ENCODE data around the gene ADSS1.

DNA sequence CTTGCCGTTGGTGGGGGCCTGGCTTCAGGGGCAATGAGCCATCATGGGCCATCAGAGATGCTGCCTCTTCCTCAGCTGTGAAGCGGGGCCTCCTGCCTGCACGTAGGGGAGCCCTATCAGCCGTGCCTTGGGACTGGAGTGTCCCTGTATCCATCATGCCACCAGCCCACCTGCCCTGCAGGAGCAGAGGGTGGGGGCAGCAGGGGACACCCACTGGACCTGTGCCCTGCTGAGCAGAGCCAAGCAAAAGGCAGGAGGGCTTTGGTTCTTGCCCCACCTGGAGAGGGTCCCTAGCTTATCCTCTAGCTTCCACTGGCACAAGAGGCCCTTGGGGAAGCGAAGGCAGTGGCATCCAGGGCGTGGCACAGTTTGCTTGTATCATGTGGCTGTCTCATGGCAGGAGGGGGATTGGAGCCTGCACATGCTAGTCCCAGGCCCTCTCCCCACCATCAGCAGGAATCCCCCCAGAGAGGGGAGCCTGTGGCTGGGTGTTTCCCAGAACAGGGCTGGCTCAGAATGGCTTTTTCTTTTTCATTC, 10.1 kb downstream of the ADSS1 start:
- TF ChIP-seq CTCF (IDR thresholded peaks at IDR 0.05) (no peak), EP300 (IDR thresholded peaks at IDR 0.05; ENCODE audit: low read depth) (no peak), POLR2A (IDR thresholded peaks at IDR 0.05) (no peak)

Measured in transverse colon (tissue), 3 donors.